Transverse colon (tissue), 4 donors: Measurements from ENCODE around the gene LIPA.

Experiments
- CTCF ChIP-seq, 5 experiments: fragments of 200-600 bp in 3 of 5; fragments of 450-650 bp in 2 of 5; sonication (generic) in 3 of 5; IDR thresholded peaks; 1 replicate in 2 of 5; 2 replicates in 3 of 5; pipeline ENCODE4 v1.5.1; 2016 to 2017; ENCODE audit warnings: antibody characterized with exemption in 5 of 5, inconsistent platforms in 3 of 5, mild to moderate bottlenecking in 2 of 5, moderate library complexity in 1 of 5
- EP300 ChIP-seq: sonication (generic); formaldehyde crosslinking; IDR thresholded peaks from one replicate; pipeline ENCODE4 v1.6.1; 2017; ENCODE audit warnings: antibody characterized with exemption, low read depth
- POLR2A ChIP-seq: fragments of 450-650 bp; IDR thresholded peaks from one replicate; pipeline ENCODE4 v1.6.1; 2016; ENCODE audit warnings: antibody characterized with exemption, mild to moderate bottlenecking, moderate library complexity
- POLR2AphosphoS5 ChIP-seq, 3 donors: sonication (generic); formaldehyde crosslinking; IDR thresholded peaks; one replicate each; pipeline ENCODE4 v1.6.1; 2016; ENCODE audit warnings: antibody characterized with exemption in 3 of 3

- TF ChIP-seq EP300 (no peak), CTCF (IDR thresholded peaks at IDR 0.05) (peak in 1 of 5 experiments; percentile 19), POLR2A (no peak), POLR2AphosphoS5 (IDR thresholded peaks at IDR 0.05) (no peak)
These were observed 31.7 kb upstream of the LIPA start for GRCh38 chr10:89283025-89283935.
